PC-9 (cell line): ENCODE results near the gene APMAP. TPM values are rescaled to one million over a fixed set of nuclear protein-coding genes. Genes with fewer than 3 reads are reported as not detected.

ENCODE experiments used
- BruUV-seq: library from RNA; stranded (reverse); fragments of 400-500 nt; replicated peaks from 2 replicates; lab custom pipeline; 2021; lab: Mats Ljungman, UMichigan
- CTCF ChIA-PET: fragments of 300-600 bp; sonication (Branson Sonifier 250); formaldehyde crosslinking; loops from one replicate; lab custom pipeline; 2022; ENCODE audit warnings: antibody characterized with exemption; lab: Charles Lee
- POLR2A ChIA-PET: fragments of 300-600 bp; sonication (Branson Sonifier 250); formaldehyde crosslinking; loops from one replicate; lab custom pipeline; 2022; ENCODE audit warnings: antibody characterized with exemption; ENCODE audit not compliant: unreplicated experiment; lab: Charles Lee
- DNase-seq, 2 experiments: peaks; one replicate each; pipeline versions ENCODE4 v3.0.0 to v3.0.0-alpha.2; 2015 to 2022; ENCODE audit warnings: mixed read lengths in 1 of 2
- H2AFZ ChIP-seq: fragments of 200-600 bp; sonication (generic); 2 replicates; pipeline ENCODE4 v1.8.1; 2017; ENCODE audit warnings: antibody characterized with exemption
- H3F3A ChIP-seq: fragments of 200-600 bp; sonication (generic); 2 replicates; pipeline ENCODE4 v1.8.1; 2017; ENCODE audit warnings: antibody characterized with exemption, mild to moderate bottlenecking, low read depth; ENCODE audit not compliant: insufficient read depth
- H3K27ac ChIP-seq: fragments of 200-600 bp; sonication (generic); 2 replicates; pipeline ENCODE4 v1.6.1; 2016; ENCODE audit warnings: mixed run types
- H3K27me3 ChIP-seq: fragments of 200-600 bp; sonication (generic); 2 replicates; pipeline ENCODE4 v1.6.1; 2016; ENCODE audit warnings: low read depth, mixed run types; ENCODE audit not compliant: insufficient read depth
- H3K36me3 ChIP-seq: fragments of 200-600 bp; sonication (generic); 2 replicates; pipeline ENCODE4 v1.6.1; 2016; ENCODE audit warnings: low read depth, mixed run types
- H3K4me1 ChIP-seq: fragments of 200-600 bp; sonication (generic); replicated peaks from 2 replicates; pipeline ENCODE4 v1.6.1; 2016; ENCODE audit warnings: mixed run types; ENCODE audit not compliant: insufficient read depth
- H3K4me2 ChIP-seq: fragments of 200-600 bp; sonication (generic); 2 replicates; pipeline ENCODE4 v1.6.1; 2017; ENCODE audit warnings: mixed run types
- H3K4me3 ChIP-seq: fragments of 200-600 bp; sonication (generic); 2 replicates; pipeline ENCODE4 v1.6.1; 2016; ENCODE audit warnings: mixed run types
- H3K79me2 ChIP-seq: fragments of 200-600 bp; sonication (generic); 2 replicates; pipeline ENCODE4 v1.6.1; 2017; ENCODE audit warnings: low read depth, mixed run types
- H3K9me2 ChIP-seq: fragments of 200-600 bp; sonication (generic); 2 replicates; pipeline ENCODE4 v1.8.1; 2017; ENCODE audit warnings: mild to moderate bottlenecking; ENCODE audit not compliant: insufficient read depth
- H3K9me3 ChIP-seq: fragments of 200-600 bp; sonication (generic); 2 replicates; pipeline ENCODE4 v1.8.1; 2016; ENCODE audit warnings: low read depth; ENCODE audit not compliant: insufficient read depth
- H4K20me1 ChIP-seq: fragments of 200-600 bp; sonication (generic); 2 replicates; pipeline ENCODE4 v1.8.1; 2017; ENCODE audit not compliant: insufficient read depth
- CTCF ChIP-seq: fragments of 200-600 bp; sonication (generic); conservative IDR thresholded peaks from 2 replicates; pipeline ENCODE4 v1.6.1; 2017; ENCODE audit warnings: mixed run types, antibody characterized with exemption, mild to moderate bottlenecking, moderate library complexity
- EZH2 ChIP-seq: fragments of 200-600 bp; sonication (generic); IDR thresholded peaks from 2 replicates; pipeline ENCODE4 v1.8.0; 2017; ENCODE audit warnings: antibody characterized with exemption, low read depth
- intact Hi-C: fragments of 100-400 bp; cut with micrococcal nuclease; formaldehyde crosslinking; loops from one replicate; pipeline ENCODE4 v1.10.0; 2022; ENCODE audit not compliant: unreplicated experiment
- total RNA-seq: library from RNA; stranded (reverse); gene quantifications from 2 replicates; pipeline ENCODE4 v1.2.3, GENCODE V29; 2021

APMAP gene
- total RNA-seq, 1 experiment from 2014 or later: 103 TPM

- Histone ChIP-seq H3K4me2 (no peak overlapping the region), H3K27me3 (no peaks in the 10 kb centered on the region), H3K79me2 (no peaks in the 10 kb centered on the region), H3K36me3 (no peaks in the 10 kb centered on the region), H3K4me1 (no peaks in the 10 kb centered on the region), H4K20me1 (no peaks in the 10 kb centered on the region), H3K9me2 (no peaks in the 10 kb centered on the region), H3F3A (0 out of 2 replicates have a peak, but pooled peaks cover 5% of the 10 kb centered on the region), H3K4me3 (no peak overlapping the region), H3K27ac (no peak overlapping the region), H2AFZ (no peak overlapping the region), H3K9me3 (no peaks in the 10 kb centered on the region)
- DNase-seq: no peak
- TF ChIP-seq CTCF (no peak), EZH2 (no peak)
- POLR2A ChIA-PET: no interaction called here
- CTCF ChIA-PET: no interaction called here
- intact Hi-C loops: no loop called here
- no TSS peak for BruUV-seq
These were observed 33.8 kb downstream of the APMAP start for GRCh38 chr20:24958506-24959385.

GRCh38 chr20:24957326-24958016, 35.1 kb downstream of the APMAP start:
- CTCF ChIA-PET: no interaction called here
- no peak overlapping the region for H3K4me3 ChIP-seq
- no peaks in the 10 kb centered on the region for H3K9me3 ChIP-seq
- H3K27ac ChIP-seq: no peak overlapping the region
- BruUV-seq: no TSS peak
- no peaks in the 10 kb centered on the region for H3K36me3 ChIP-seq
- TF ChIP-seq EZH2 (no peak), CTCF (no peak)
- no peaks in the 10 kb centered on the region for H3K27me3 ChIP-seq
- H3K4me1 ChIP-seq: no peaks in the 10 kb centered on the region
- no peak overlapping the region for H3K4me2 ChIP-seq
- 0 out of 2 replicates have a peak, but pooled peaks cover 5% of the 10 kb centered on the region for H3F3A ChIP-seq
- no peak for DNase-seq
- intact Hi-C loops: no loop called here
- POLR2A ChIA-PET: no interaction called here
- H4K20me1 ChIP-seq: no peaks in the 10 kb centered on the region
- no peaks in the 10 kb centered on the region for H3K9me2 ChIP-seq
- H3K79me2 ChIP-seq: no peaks in the 10 kb centered on the region
- H2AFZ ChIP-seq: no peak overlapping the region

GRCh38 chr20:24956001-24956841, 36.3 kb downstream of the APMAP start:
- no peak for TF ChIP-seq EZH2
- no peak for TF ChIP-seq CTCF
- ChIA-PET CTCF (no interaction called here), POLR2A (no interaction called here)
- Histone ChIP-seq H3K4me1 (no peaks in the 10 kb centered on the region), H3K27ac (no peak overlapping the region), H3K27me3 (no peaks in the 10 kb centered on the region), H3K36me3 (no peaks in the 10 kb centered on the region), H3K9me3 (no peaks in the 10 kb centered on the region), H2AFZ (no peak overlapping the region), H3K79me2 (no peaks in the 10 kb centered on the region), H3F3A (0 out of 2 replicates have a peak, but pooled peaks cover 5% of the 10 kb centered on the region), H4K20me1 (no peaks in the 10 kb centered on the region), H3K4me2 (no peak overlapping the region), H3K4me3 (no peak overlapping the region), H3K9me2 (no peaks in the 10 kb centered on the region)
- intact Hi-C loops: no loop called here
- BruUV-seq: no TSS peak
- DNase-seq: no peak
